Liver (tissue), 9 donors: ENCODE data around the gene TNS3. TPM values are rescaled to one million over a fixed set of nuclear protein-coding genes. Genes with fewer than 3 reads are reported as not detected.

Experiments used
- DNase-seq: peaks from one replicate; pipeline ENCODE4 v3.0.0-alpha.2; 2017; ENCODE audit warnings: low spot score
- H3K27ac ChIP-seq, 2 donors: one replicate each; pipeline ENCODE4 v1.7.0; 2013; ENCODE audit warnings: inconsistent platforms in 2 of 2, low read length in 2 of 2, control low read depth in 1 of 2, low read depth in 1 of 2, mild to moderate bottlenecking in 1 of 2
- H3K27me3 ChIP-seq, 4 donors: one replicate each; pipeline versions ENCODE4 v1.6.1 to v1.7.0; 2013; ENCODE audit warnings: low read length in 3 of 4, inconsistent platforms in 1 of 4, mild to moderate bottlenecking in 1 of 4, moderate library complexity in 1 of 4; ENCODE audit not compliant: control insufficient read depth in 4 of 4, insufficient read depth in 4 of 4
- H3K36me3 ChIP-seq, 4 donors: one replicate each; pipeline versions ENCODE4 v1.6.1 to v1.7.0; 2013; ENCODE audit warnings: low read length in 3 of 4, mild to moderate bottlenecking in 3 of 4, low read depth in 1 of 4, moderate library complexity in 1 of 4; ENCODE audit not compliant: control insufficient read depth in 4 of 4, insufficient read depth in 3 of 4
- H3K4me1 ChIP-seq, 4 donors: one replicate each; pipeline versions ENCODE4 v1.6.1 to v1.7.0; 2013; ENCODE audit warnings: low read length in 3 of 4, mild to moderate bottlenecking in 3 of 4, moderate library complexity in 1 of 4; ENCODE audit not compliant: control insufficient read depth in 4 of 4, insufficient read depth in 4 of 4
- H3K4me3 ChIP-seq, 3 donors: one replicate each; pipeline versions ENCODE4 v1.6.1 to v1.7.0; 2013; ENCODE audit warnings: low read length in 3 of 3, control low read depth in 1 of 3, low read depth in 1 of 3, mild to moderate bottlenecking in 1 of 3
- H3K9ac ChIP-seq, 2 donors: one replicate each; pipeline ENCODE4 v1.7.0; 2013; ENCODE audit warnings: low read length in 2 of 2, mild to moderate bottlenecking in 2 of 2, moderate library complexity in 2 of 2, control low read depth in 1 of 2, low read depth in 1 of 2
- H3K9me3 ChIP-seq, 4 donors: one replicate each; pipeline versions ENCODE4 v1.6.1 to v1.7.0; 2013; ENCODE audit warnings: low read length in 3 of 4; ENCODE audit not compliant: control insufficient read depth in 4 of 4
- FOXA1 ChIP-seq: IDR thresholded peaks from 2 replicates; pipeline ENCODE4 v1.6.1; 2016; ENCODE audit warnings: antibody characterized with exemption
- FOXA2 ChIP-seq: IDR thresholded peaks from 2 replicates; pipeline ENCODE4 v1.6.1; 2016; ENCODE audit warnings: antibody characterized with exemption
- GABPA ChIP-seq, 2 donors: IDR thresholded peaks in 1 of 2; conservative IDR thresholded peaks in 1 of 2; 2 replicates each; pipeline ENCODE4 v1.6.1; 2016; ENCODE audit warnings: antibody characterized with exemption in 2 of 2, mild to moderate bottlenecking in 1 of 2, moderate library complexity in 1 of 2
- JUND ChIP-seq, 2 donors: IDR thresholded peaks; 2 replicates each; pipeline ENCODE4 v1.6.1; 2016; ENCODE audit warnings: antibody characterized with exemption in 2 of 2
- MAX ChIP-seq: IDR thresholded peaks from 2 replicates; pipeline ENCODE4 v1.6.1; 2016; ENCODE audit warnings: antibody characterized with exemption
- REST ChIP-seq: IDR thresholded peaks from 2 replicates; pipeline ENCODE4 v1.6.1; 2016; ENCODE audit warnings: antibody characterized with exemption, mild to moderate bottlenecking
- RXRA ChIP-seq, 2 donors: IDR thresholded peaks; 2 replicates each; pipeline ENCODE4 v1.6.1; 2017 to 2018; ENCODE audit warnings: antibody characterized with exemption in 2 of 2, mild to moderate bottlenecking in 1 of 2
- YY1 ChIP-seq: IDR thresholded peaks from 2 replicates; pipeline ENCODE4 v1.6.1; 2016; ENCODE audit warnings: antibody characterized with exemption, mild to moderate bottlenecking
- ZBTB33 ChIP-seq: IDR thresholded peaks from 2 replicates; pipeline ENCODE4 v1.6.1; 2016; ENCODE audit warnings: antibody characterized with exemption
- WGBS: extraction: QIAGEN DNeasy Blood & Tissue Kit; methylation state at CpG from one replicate; pipeline ENCODE4 v1.1.7; 2013; 5-methylcytosine and 5-hydroxymethylcytosine counted together
- polyA plus RNA-seq, 2 donors: library from polyadenylated mRNA; stranded (reverse) in 1 of 2; unstranded in 1 of 2; fragments of 200-250 nt in 1 of 2; fragments of >200 nt in 1 of 2; fragmentation: Nextera tagmentation in 1 of 2; extraction: Ambion mirVana in 1 of 2; gene quantifications; one replicate each; pipeline versions ENCODE4 v1.2.1 to v1.2.3, GENCODE V29; 2013 to 2015
- total RNA-seq, 2 donors: library from RNA; depleted of rRNA; stranded (reverse); fragments of >200 nt; gene quantifications; one replicate each; pipeline ENCODE4 v1.2.3, GENCODE V29; 2014
- donor health status: healthy.
- donor health status: healthy.
- donor health status: healthy.
- donor health status: healthy.
- donor health status: healthy.

Gene TNS3
- total and polyA plus RNA-seq, 4 donors = 16.8 to 100 (median 29.5) TPM

- no peaks in the 10 kb centered on the region for H3K27me3 ChIP-seq
- H3K27ac ChIP-seq = no peak overlapping the region
- 96% methylated on average over 17 of the region's 17 CpGs for WGBS
- TF ChIP-seq YY1 = no peak
- TF ChIP-seq JUND (IDR thresholded peaks at IDR 0.05) = no peak
- H3K9ac ChIP-seq = no peak overlapping the region
- H3K9me3 ChIP-seq = no peaks in the 10 kb centered on the region
- H3K4me1 ChIP-seq = peaks cover 0 to 17% (median 3%) of the 10 kb centered on the region in 4 donors
- H3K36me3 ChIP-seq = peaks cover 0 to 5% (median 3%) of the 10 kb centered on the region in 4 donors
- no peak overlapping the region for H3K4me3 ChIP-seq
- DNase-seq = no peak
These were observed 22.3 kb downstream of the TNS3 start for GRCh38 chr7:47559306-47560220.

DNA sequence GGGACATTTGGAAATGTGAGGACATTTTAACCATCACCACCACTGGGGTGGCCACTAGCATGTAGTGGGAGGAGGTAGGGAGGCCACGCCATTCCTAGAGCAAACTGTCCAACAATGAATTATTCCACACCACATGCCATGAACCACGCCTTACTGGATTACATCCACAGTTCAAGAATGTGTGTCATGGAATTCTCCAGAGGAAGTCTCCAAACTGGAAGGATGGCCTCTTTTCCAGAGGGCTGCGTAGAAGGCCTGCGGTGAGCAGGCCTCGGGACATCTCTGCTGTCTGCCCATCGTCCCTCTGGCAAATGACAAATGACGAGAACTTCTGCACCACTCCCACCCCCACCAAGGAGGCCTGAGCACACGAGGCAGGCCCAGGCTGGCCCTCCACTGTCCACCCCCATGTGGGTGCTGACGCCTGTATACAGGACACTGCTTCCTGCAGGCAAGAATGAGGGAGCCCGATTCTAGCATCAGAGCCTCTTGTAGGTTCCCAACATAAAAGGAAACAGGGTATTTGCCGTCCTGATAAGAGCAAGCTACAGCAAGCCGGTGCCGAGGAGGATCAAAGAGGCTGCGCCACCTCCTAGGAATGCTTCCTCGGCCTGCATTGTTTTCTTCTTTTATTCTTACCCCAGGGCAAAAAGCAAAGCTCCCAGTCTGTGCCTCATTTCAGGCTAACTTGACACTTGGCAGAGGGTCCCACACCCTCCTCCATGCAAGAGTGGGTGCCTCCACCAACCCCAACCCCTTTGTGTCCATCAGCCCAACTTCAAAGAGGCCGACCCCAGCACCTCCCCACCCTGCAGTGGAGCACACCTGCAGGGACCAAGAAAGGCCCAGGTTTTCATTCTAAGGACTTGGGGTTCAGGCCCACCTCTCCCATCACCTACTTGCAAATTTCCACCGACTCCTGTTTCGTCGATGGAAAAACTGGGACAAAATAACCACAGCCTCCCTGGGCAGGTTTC, 23.9 kb downstream of the TNS3 start:
- DNase-seq = peak; percentile 30
- Histone ChIP-seq H3K27me3 (no peaks in the 10 kb centered on the region), H3K9ac (no peak overlapping the region), H3K27ac (peak overlapping the region; percentile 29 to 49), H3K4me1 (peaks cover 0 to 17% (median 2%) of the 10 kb centered on the region in 4 donors), H3K36me3 (peaks cover 0 to 6% (median 4%) of the 10 kb centered on the region in 4 donors), H3K4me3 (no peak overlapping the region), H3K9me3 (no peaks in the 10 kb centered on the region)
- TF ChIP-seq FOXA1 = no peak
- no peak for TF ChIP-seq GABPA (IDR thresholded peaks at IDR 0.05 in 1 of 2, conservative IDR thresholded peaks at IDR 0.05 in 1 of 2)
- no peak for TF ChIP-seq YY1
- TF ChIP-seq RXRA (IDR thresholded peaks at IDR 0.05) = no peak
- TF ChIP-seq MAX = no peak
- TF ChIP-seq ZBTB33 = no peak
- peak; percentile 57 for TF ChIP-seq REST
- TF ChIP-seq FOXA2 = no peak
- 84% methylated on average over 19 of the region's 19 CpGs for WGBS
